Psoas muscle (tissue), 8 donors: ENCODE results near the gene CSK. TPM values are rescaled to one million over a fixed set of nuclear protein-coding genes. Genes with fewer than 3 reads are reported as not detected.

Experiments used
- ATAC-seq, 4 donors: fragments of 200-7000 bp; cut with Tn5 transposase; one replicate each; pipeline ENCODE4 v1.9.1; 2020; ENCODE audit warnings: moderate library complexity in 3 of 4, mild to moderate bottlenecking in 2 of 4
- DNase-seq, 2 donors: peaks; one replicate each; pipeline ENCODE4 v3.0.0-alpha.2; 2020
- H3K27ac ChIP-seq: fragments of 200-600 bp; one replicate; pipeline ENCODE4 v1.8.0; 2022
- H3K27me3 ChIP-seq, 3 donors: fragments of 200-600 bp in 1 of 3; one replicate each; pipeline versions ENCODE4 v1.6.1 to v1.8.0; 2013 to 2022; ENCODE audit warnings: low read length in 2 of 3, mild to moderate bottlenecking in 2 of 3, moderate library complexity in 1 of 3; ENCODE audit not compliant: insufficient read depth in 3 of 3
- H3K36me3 ChIP-seq, 2 donors: fragments of 200-600 bp in 1 of 2; one replicate each; pipeline versions ENCODE4 v1.6.1 to v1.8.0; 2013 to 2022; ENCODE audit warnings: low read depth in 1 of 2, mild to moderate bottlenecking in 1 of 2, moderate library complexity in 1 of 2; ENCODE audit not compliant: insufficient read depth in 1 of 2
- H3K4me1 ChIP-seq: fragments of 200-600 bp; one replicate; pipeline ENCODE4 v1.8.0; 2022
- H3K4me3 ChIP-seq: fragments of 200-600 bp; one replicate; pipeline ENCODE4 v1.8.0; 2022; ENCODE audit warnings: mild to moderate bottlenecking
- H3K9me3 ChIP-seq: fragments of 200-600 bp; one replicate; pipeline ENCODE4 v1.8.0; 2022
- WGBS, 3 donors: extraction: QIAGEN DNeasy Blood & Tissue Kit; methylation state at CpG; one replicate each; pipeline versions ENCODE4 v1.1.6 to v1.1.7; 2013; 5-methylcytosine and 5-hydroxymethylcytosine counted together
- intact Hi-C, 2 donors: fragments of 100-400 bp; cut with DNase I; formaldehyde crosslinking; loops; one replicate each; pipeline versions ENCODE4 v1.11.0 to v1.14.2; 2022
- polyA plus RNA-seq, 3 donors: library from polyadenylated mRNA; stranded (reverse); fragments of 200-250 nt; gene quantifications; one replicate each; pipeline ENCODE4 v1.2.3, GENCODE V29; 2013
- total RNA-seq, 4 donors: library from RNA; stranded (reverse); fragmentation: NEBNext Ultra II Directional in 2 of 4; extraction: Animal tissue kit (Norgen Biotek cat#: 25700) in 2 of 4; gene quantifications; one replicate each; pipeline versions ENCODE4 v1.2.1 to v1.2.4, GENCODE V29; 2021 to 2023
- TF ChIP-seq, protein P1 (sequence below): fragments of 200-600 bp; IDR thresholded peaks from one replicate; pipeline ENCODE4 v1.8.0; 2022; ENCODE audit warnings: antibody characterized with exemption
- donor health status: healthy with polysubstance abuse.
- donor health status: DM: no; HTN: no; CAD: no; lungs with moderate emphysema.
- donor health status: Bipolar disorder and iron deficiency.
- donor health status: healthy.
- donor health status: DM: yes; HTN: yes; CAD: no.
- donor health status: DM: no; HTN: no; CAD: no.
- donor health status: DM: no; HTN: no; CAD: no.
- donor health status: DM: yes; HTN: yes; CAD: no.

Gene CSK
- total and polyA plus RNA-seq, 7 donors, result 12.2 to 29.6 (median 16.3) TPM

DNA sequence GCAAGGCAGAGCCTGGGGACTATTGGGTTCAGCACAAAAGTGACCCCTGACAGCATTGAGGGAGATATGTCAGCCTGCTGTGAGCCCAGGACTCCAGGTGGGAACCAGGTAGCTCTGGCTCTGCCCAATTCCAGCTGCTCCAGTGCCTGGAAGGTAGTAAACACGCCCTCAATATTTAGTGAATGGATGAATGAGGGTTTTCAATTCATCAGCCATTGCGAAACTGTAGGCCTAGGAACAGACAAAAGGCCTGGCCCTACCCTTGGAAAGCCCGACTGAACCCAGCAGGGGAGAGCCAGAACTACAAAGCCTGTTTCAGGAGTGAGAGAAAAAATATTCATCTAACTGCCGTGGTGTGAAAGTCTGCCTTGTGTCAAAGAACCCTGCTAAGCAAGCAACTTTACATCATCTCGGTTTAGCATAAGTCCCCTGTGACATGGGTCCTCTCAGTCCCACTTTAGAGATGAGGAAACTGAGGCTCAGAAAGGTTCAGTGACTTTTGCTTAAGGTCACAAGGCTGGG, 8.1 kb upstream of the CSK start:
- no peak overlapping the region for H3K27ac ChIP-seq
- WGBS, 3 donors, result 73 to 75% (median 75%) methylated on average over 5 of the region's 5 CpGs
- TF ChIP-seq, protein P1, sequence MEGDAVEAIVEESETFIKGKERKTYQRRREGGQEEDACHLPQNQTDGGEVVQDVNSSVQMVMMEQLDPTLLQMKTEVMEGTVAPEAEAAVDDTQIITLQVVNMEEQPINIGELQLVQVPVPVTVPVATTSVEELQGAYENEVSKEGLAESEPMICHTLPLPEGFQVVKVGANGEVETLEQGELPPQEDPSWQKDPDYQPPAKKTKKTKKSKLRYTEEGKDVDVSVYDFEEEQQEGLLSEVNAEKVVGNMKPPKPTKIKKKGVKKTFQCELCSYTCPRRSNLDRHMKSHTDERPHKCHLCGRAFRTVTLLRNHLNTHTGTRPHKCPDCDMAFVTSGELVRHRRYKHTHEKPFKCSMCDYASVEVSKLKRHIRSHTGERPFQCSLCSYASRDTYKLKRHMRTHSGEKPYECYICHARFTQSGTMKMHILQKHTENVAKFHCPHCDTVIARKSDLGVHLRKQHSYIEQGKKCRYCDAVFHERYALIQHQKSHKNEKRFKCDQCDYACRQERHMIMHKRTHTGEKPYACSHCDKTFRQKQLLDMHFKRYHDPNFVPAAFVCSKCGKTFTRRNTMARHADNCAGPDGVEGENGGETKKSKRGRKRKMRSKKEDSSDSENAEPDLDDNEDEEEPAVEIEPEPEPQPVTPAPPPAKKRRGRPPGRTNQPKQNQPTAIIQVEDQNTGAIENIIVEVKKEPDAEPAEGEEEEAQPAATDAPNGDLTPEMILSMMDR, result no peak
- H3K9me3 ChIP-seq, result no peaks in the 10 kb centered on the region
- no peaks in the 10 kb centered on the region for H3K27me3 ChIP-seq
- DNase-seq (no peak), ATAC-seq (no peak)
- intact Hi-C loops, result loop anchor here in 1 of 2 donors (5.0 kb wide), 1 partner anchor 179 kb away; no protein-coding TSS in a partner anchor
- H3K4me1 ChIP-seq, result no peaks in the 10 kb centered on the region
- no peaks in the 10 kb centered on the region for H3K36me3 ChIP-seq
- no peak overlapping the region for H3K4me3 ChIP-seq

DNA sequence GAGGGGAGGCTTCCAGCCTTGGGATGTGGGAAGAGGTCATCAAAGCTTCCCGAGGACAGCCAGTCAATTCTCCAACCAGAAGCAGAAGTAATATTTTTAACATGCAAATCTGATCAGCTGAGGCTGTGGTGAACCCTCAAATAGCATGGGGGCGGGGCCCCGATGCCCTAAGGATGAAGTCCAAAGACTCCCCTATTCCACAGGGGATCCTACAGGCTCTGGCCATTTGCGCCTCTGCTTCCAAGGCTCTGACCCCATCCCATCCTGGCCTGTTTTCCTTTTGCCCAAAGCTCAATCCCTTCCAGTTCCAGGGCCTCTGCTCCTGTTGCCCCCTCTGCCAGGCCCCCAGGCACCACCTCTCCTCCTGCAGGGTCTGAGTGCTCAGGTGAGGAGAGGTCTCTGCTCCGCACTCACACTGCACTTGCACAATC, 6.7 kb upstream of the CSK start:
- Histone ChIP-seq H3K9me3 (no peaks in the 10 kb centered on the region), H3K36me3 (no peaks in the 10 kb centered on the region), H3K4me1 (no peaks in the 10 kb centered on the region), H3K4me3 (no peak overlapping the region), H3K27me3 (no peaks in the 10 kb centered on the region), H3K27ac (no peak overlapping the region)
- intact Hi-C loops, result no loop called here
- ATAC-seq, result no peak
- DNase-seq, result no peak
- 79 to 93% (median 86%) methylated on average over 4 to 5 of the region's 5 CpGs for WGBS, 3 donors
- TF ChIP-seq, protein P1, result no peak

DNA sequence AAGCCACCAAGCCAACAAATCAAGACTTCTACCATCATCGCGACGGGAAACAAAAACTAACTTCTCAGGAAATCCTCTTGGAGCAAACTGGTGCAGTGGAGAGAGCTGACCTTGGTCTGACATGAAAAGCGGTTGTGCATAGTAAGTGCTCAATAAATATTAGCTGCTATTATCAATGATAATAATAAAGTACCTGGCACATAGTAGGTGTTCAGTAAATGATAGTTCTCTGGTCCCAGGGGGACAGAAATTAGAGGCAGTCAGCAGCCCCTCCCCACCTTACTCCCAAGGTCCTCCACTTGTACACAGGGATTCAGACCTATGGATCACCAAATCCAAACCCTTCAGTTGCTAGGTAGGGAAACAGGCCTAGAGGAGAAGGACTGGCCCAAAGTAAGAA, 6.0 kb upstream of the CSK start:
- Histone ChIP-seq H3K4me3 (no peak overlapping the region), H3K36me3 (no peaks in the 10 kb centered on the region), H3K9me3 (no peaks in the 10 kb centered on the region), H3K27me3 (no peaks in the 10 kb centered on the region), H3K4me1 (peaks cover under 1% of the 10 kb centered on the region), H3K27ac (no peak overlapping the region)
- DNase-seq, result no peak
- intact Hi-C loops, result no loop called here
- 80 to 88% (median 88%) methylated on average over 4 of the region's 4 CpGs for WGBS, 3 donors
- no peak for ATAC-seq
- TF ChIP-seq, protein P1, result no peak

DNA sequence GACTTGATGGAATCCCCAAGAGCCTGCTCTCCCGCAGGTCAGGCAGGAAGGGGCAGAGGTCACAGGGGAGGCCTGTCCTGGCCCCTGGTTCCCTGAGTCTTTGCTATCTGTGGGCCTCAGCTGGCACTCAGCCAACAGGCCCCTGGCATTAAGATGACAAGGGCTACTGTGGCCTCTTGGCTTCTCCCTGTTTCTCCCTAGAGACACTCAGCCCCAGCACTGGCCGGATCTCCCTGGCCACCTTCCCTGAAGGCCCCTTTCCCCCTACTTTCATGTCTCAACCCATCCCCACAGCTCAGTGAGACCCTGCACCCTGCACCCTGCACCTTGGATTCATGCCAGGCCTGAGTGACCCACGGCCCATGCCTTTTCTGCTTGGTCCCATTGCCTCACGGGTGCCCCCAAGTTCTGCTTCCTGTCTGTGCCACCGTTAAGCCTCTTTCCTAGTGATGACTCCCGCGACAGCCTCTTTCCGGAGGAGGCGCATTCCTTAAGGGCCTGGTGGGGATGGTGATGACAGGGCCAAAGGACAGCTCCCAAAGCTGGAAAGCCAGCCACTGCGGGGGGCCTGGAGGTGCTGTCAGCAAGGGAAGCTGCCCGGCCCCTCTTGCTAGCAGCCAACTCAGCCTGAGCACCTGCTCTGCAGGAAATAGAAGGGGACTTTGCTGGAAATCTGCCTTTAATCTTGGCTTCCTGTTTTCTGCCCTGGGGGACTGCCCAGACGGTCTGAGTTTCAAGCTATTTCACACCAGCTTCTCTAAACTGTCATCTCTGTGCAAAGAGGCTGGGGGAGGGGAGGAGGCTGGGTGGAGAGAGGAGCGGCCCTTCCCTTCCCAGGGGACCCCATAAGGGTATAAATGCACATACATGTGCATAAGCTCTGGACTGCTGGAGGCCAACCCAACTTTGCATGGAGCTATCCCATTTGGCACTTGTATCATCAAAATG, 4.8 kb upstream of the CSK start:
- Histone ChIP-seq H3K4me1 (peaks cover 9% of the 10 kb centered on the region), H3K9me3 (no peaks in the 10 kb centered on the region), H3K4me3 (no peak overlapping the region), H3K27ac (no peak overlapping the region), H3K36me3 (no peaks in the 10 kb centered on the region), H3K27me3 (no peaks in the 10 kb centered on the region)
- peak in 1 of 4 donors; percentile 21 for ATAC-seq
- TF ChIP-seq, protein P1, result no peak
- WGBS, 3 donors, result 30 to 38% (median 30%) methylated on average over 13 of the region's 13 CpGs
- DNase-seq, result no peak
- intact Hi-C loops, result no loop called here
